SK-N-SH treated with all-trans-retinoic acid at 6 μM for 48 hours (cell line): ENCODE measurements around the gene RENBP.

Experiments used
- ARNTL ChIP-seq: fragments of 450-650 bp; formaldehyde crosslinking; IDR thresholded peaks from 2 replicates; pipeline ENCODE4 v1.5.0; 2020; ENCODE audit warnings: low read depth, mild to moderate bottlenecking, moderate library complexity, borderline replicate concordance
- BACH2 ChIP-seq: fragments of 250-450 bp; sonication (Bioruptor Pico); IDR thresholded peaks from 2 replicates; pipeline ENCODE4 v1.9.0; 2021; ENCODE audit warnings: mild to moderate bottlenecking, borderline replicate concordance
- CREB5 ChIP-seq: fragments of 250-450 bp; sonication (Bioruptor Pico); IDR thresholded peaks from 2 replicates; pipeline ENCODE4 v1.5.1; 2020; ENCODE audit warnings: low read depth, mild to moderate bottlenecking, moderate library complexity
- CSDC2 ChIP-seq: fragments of 250-450 bp; sonication (Bioruptor Pico); IDR thresholded peaks from 2 replicates; pipeline ENCODE4 v1.5.0; 2020; ENCODE audit warnings: mild to moderate bottlenecking, moderate library complexity
- CSRNP3 ChIP-seq: fragments of 250-450 bp; sonication (Bioruptor Pico); IDR thresholded peaks from 2 replicates; pipeline ENCODE4 v1.5.1; 2021; ENCODE audit warnings: mild to moderate bottlenecking, moderate library complexity
- ISL1 ChIP-seq: fragments of 250-450 bp; sonication (Bioruptor Pico); IDR thresholded peaks from 2 replicates; pipeline ENCODE4 v2.1.2; 2022; ENCODE audit warnings: mild to moderate bottlenecking, moderate library complexity
- PATZ1 ChIP-seq: fragments of 250-450 bp; sonication (Bioruptor Pico); IDR thresholded peaks from 2 replicates; pipeline ENCODE4 v1.8.0; 2020; ENCODE audit warnings: mild to moderate bottlenecking, moderate library complexity, borderline replicate concordance
- RARB ChIP-seq: fragments of 250-450 bp; sonication (Bioruptor Pico); IDR thresholded peaks from 2 replicates; pipeline ENCODE4 v1.8.0; 2021; ENCODE audit warnings: mild to moderate bottlenecking, moderate library complexity
- ZNF565 ChIP-seq: fragments of 450-650 bp; formaldehyde crosslinking; conservative IDR thresholded peaks from 2 replicates; pipeline ENCODE4 v1.5.0; 2020; ENCODE audit warnings: low read depth, mild to moderate bottlenecking, moderate library complexity

GRCh38 chrX:153947009-153947769 lies 2.7 kb upstream of the RENBP start:
- TF ChIP-seq CREB5 (CRISPR knock-in tag) (no peak), PATZ1 (CRISPR knock-in tag) (no peak), ARNTL (no peak), ISL1 (CRISPR knock-in tag) (no peak), CSDC2 (no peak), CSRNP3 (no peak), ZNF565 (no peak), RARB (CRISPR knock-in tag) (no peak), BACH2 (no peak)
